B cell (primary cell): ENCODE results near the gene MOSPD2. TPM values are rescaled to one million over a fixed set of nuclear protein-coding genes. Genes with fewer than 3 reads are reported as not detected.

Experiments
- ATAC-seq: fragments of 200-7000 bp; cut with Tn5 transposase; one replicate; pipeline ENCODE4 v1.10.0; 2021; ENCODE audit warnings: low read depth, mild to moderate bottlenecking, moderate number of reproducible peaks, moderate library complexity
- CTCF ChIA-PET: fragments of 350-600 bp; sonication (Branson Sonifier 250); formaldehyde crosslinking; loops from one replicate; lab custom pipeline; 2021; ENCODE audit warnings: antibody characterized with exemption, inconsistent platforms; lab: Charles Lee
- POLR2A ChIA-PET: fragments of 350-600 bp; sonication (Branson Sonifier 250); formaldehyde crosslinking; loops from one replicate; lab custom pipeline; 2021; ENCODE audit warnings: antibody characterized with exemption; lab: Charles Lee
- DNase-seq: peaks from one replicate; pipeline ENCODE4 v3.0.0; 2013
- H2AFZ ChIP-seq: 2 replicates; pipeline ENCODE4 v1.6.1; 2012; ENCODE audit warnings: mild to moderate bottlenecking, low read depth, low read length; ENCODE audit not compliant: insufficient read depth, poor library complexity, severe bottlenecking
- H3K27ac ChIP-seq, 2 donors: 1 replicate in 1 of 2; 2 replicates in 1 of 2; pipeline ENCODE4 v1.5.1; 2012 to 2013; ENCODE audit warnings: low read length in 2 of 2, mild to moderate bottlenecking in 2 of 2, moderate library complexity in 1 of 2
- H3K27me3 ChIP-seq, 4 experiments: fragments of 200-600 bp in 1 of 4; sonication (generic) in 1 of 4; replicated peaks in 1 of 4; 1 replicate in 2 of 4; 2 replicates in 2 of 4; pipeline versions ENCODE4 v1.6.1 to v1.7.0; 2013 to 2016; ENCODE audit warnings: low read length in 3 of 4, mild to moderate bottlenecking in 2 of 4, mixed read lengths in 1 of 4, moderate library complexity in 1 of 4; ENCODE audit not compliant: insufficient read depth in 4 of 4, control insufficient read depth in 3 of 4; ENCODE audit errors: control extremely low read depth in 1 of 4
- H3K36me3 ChIP-seq, 2 experiments: replicated peaks in 1 of 2; 1 replicate in 1 of 2; 2 replicates in 1 of 2; pipeline versions ENCODE4 v1.6.1 to v1.7.1; 2013; ENCODE audit warnings: low read length in 1 of 2; ENCODE audit not compliant: insufficient read depth in 2 of 2, control insufficient read depth in 1 of 2; ENCODE audit errors: control extremely low read depth in 1 of 2, extremely low read depth in 1 of 2
- H3K4me1 ChIP-seq, 2 donors: fragments of 200-600 bp in 1 of 2; sonication (generic) in 1 of 2; 1 replicate in 1 of 2; 2 replicates in 1 of 2; pipeline versions ENCODE4 v1.5.1 to v1.6.1; 2013 to 2017; ENCODE audit warnings: low read length in 2 of 2; ENCODE audit not compliant: control insufficient read depth in 2 of 2, insufficient read depth in 2 of 2
- H3K4me2 ChIP-seq: replicated peaks from 2 replicates; pipeline ENCODE3; 2012; ENCODE audit warnings: mild to moderate bottlenecking, low read depth, low read length; ENCODE audit not compliant: poor library complexity, severe bottlenecking
- H3K4me3 ChIP-seq, 5 experiments: fragments of 200-600 bp in 1 of 5; sonication (generic) in 1 of 5; 1 replicate in 3 of 5; 2 replicates in 2 of 5; pipeline versions ENCODE4 v1.5.1 to v1.7.0; 2011 to 2016; ENCODE audit warnings: low read length in 4 of 5, mild to moderate bottlenecking in 4 of 5, low read depth in 2 of 5, control low read depth in 1 of 5, moderate library complexity in 1 of 5; ENCODE audit not compliant: insufficient read depth in 1 of 5; ENCODE audit errors: control extremely low read depth in 1 of 5, extremely low read depth in 1 of 5
- H3K79me2 ChIP-seq: fragments of 200-600 bp; sonication (generic); one replicate; pipeline ENCODE4 v1.6.0; 2016; ENCODE audit warnings: low read length; ENCODE audit not compliant: control insufficient read depth, insufficient read depth
- H3K9ac ChIP-seq: fragments of 200-600 bp; sonication (generic); 2 replicates; pipeline ENCODE4 v1.6.1; 2017; ENCODE audit warnings: mild to moderate bottlenecking, low read length, moderate library complexity
- H3K9me3 ChIP-seq, 3 donors: one replicate each; pipeline versions ENCODE4 v1.6.1 to v1.7.1; 2013; ENCODE audit warnings: low read length in 2 of 3; ENCODE audit not compliant: control insufficient read depth in 2 of 3, insufficient read depth in 1 of 3; ENCODE audit errors: control extremely low read depth in 1 of 3
- H4K20me1 ChIP-seq: 2 replicates; pipeline ENCODE4 v1.6.0; 2012; ENCODE audit warnings: mild to moderate bottlenecking, low read length; ENCODE audit not compliant: insufficient read depth, control insufficient read depth, poor library complexity, severe bottlenecking
- H3K27ac Mint-ChIP-seq: one replicate; pipeline ENCODE4 v1.8.0; 2021; ENCODE audit warnings: mixed read lengths
- H3K27me3 Mint-ChIP-seq: one replicate; pipeline ENCODE4 v1.8.0; 2021; ENCODE audit warnings: mixed read lengths
- H3K4me1 Mint-ChIP-seq: one replicate; pipeline ENCODE4 v1.8.0; 2021; ENCODE audit warnings: mixed read lengths
- H3K4me3 Mint-ChIP-seq: one replicate; pipeline ENCODE4 v1.8.0; 2021; ENCODE audit warnings: mixed read lengths
- H3K9me3 Mint-ChIP-seq: one replicate; pipeline ENCODE4 v1.8.0; 2022; ENCODE audit warnings: mixed read lengths; ENCODE audit not compliant: insufficient read depth
- EZH2 ChIP-seq: IDR thresholded peaks from 2 replicates; pipeline ENCODE4 v1.6.1; 2012; ENCODE audit warnings: borderline replicate concordance, low read depth, mild to moderate bottlenecking, moderate library complexity, low read length; ENCODE audit not compliant: insufficient read depth, poor library complexity, severe bottlenecking
- WGBS: methylation state at CpG from one replicate; pipeline ENCODE4 v1.1.5; 2013; ENCODE audit warnings: missing lambda C conversion rate; ENCODE audit not compliant: insufficient coverage; 5-methylcytosine and 5-hydroxymethylcytosine counted together
- intact Hi-C: fragments of 100-400 bp; cut with micrococcal nuclease; formaldehyde crosslinking; loops from one replicate; pipeline ENCODE4 v1.10.0; 2022
- polyA plus RNA-seq: library from polyadenylated mRNA; depleted of rRNA; stranded (reverse); fragments of >200 nt; gene quantifications from 2 replicates; pipeline ENCODE4 v1.2.3, GENCODE V29; 2012
- total RNA-seq, 2 donors: library from RNA; stranded (reverse); fragments of 120-200 nt in 1 of 2; gene quantifications; 1 replicate in 1 of 2; 2 replicates in 1 of 2; pipeline versions ENCODE4 v1.2.3 to v1.2.4, GENCODE V29; 2013 to 2022
- TF ChIP-seq, protein P1 (sequence below): fragments of 200-600 bp; IDR thresholded peaks from one replicate; pipeline ENCODE4 v1.8.0; 2022; ENCODE audit warnings: antibody characterized with exemption, mild to moderate bottlenecking

MOSPD2 gene
- total and polyA plus RNA-seq, 2 donors (not counting 1 experiment from before 2014, with no cell fraction given) = 5.2 to 23.1 TPM

DNA sequence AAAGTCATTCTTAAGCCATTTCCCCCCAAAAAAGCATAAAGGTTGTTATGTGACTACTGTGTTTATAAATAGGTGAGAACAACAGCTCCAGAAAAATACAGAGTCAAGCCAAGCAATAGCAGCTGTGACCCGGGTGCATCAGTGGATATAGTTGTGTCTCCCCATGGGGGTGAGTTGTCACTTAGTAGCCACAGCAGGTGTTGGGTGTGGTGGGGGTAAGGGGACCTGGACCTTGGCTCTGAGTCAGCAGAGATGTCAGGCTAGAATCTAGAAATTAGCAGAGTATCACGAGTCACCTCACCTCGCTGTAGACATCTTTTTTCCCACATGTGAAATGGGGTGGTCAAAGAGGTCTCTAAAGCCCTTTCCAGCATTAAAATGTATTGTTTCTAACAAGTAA, 42.4 kb downstream of the MOSPD2 start:
- Mint-ChIP-seq H3K27ac (no peak overlapping the region), H3K4me1 (no peaks in the 10 kb centered on the region), H3K27me3 (no peaks in the 10 kb centered on the region), H3K9me3 (no peaks in the 10 kb centered on the region), H3K4me3 (no peak overlapping the region)
- H3K79me2 ChIP-seq = no peaks in the 10 kb centered on the region
- peaks cover 0 to 31% of the 10 kb centered on the region in 2 experiments for H3K36me3 ChIP-seq
- no peak overlapping the region for H2AFZ ChIP-seq
- no peaks in the 10 kb centered on the region for H3K9me3 ChIP-seq
- ATAC-seq (no peak), DNase-seq (no peak)
- no peak overlapping the region for H3K9ac ChIP-seq
- H3K27me3 ChIP-seq = no peaks in the 10 kb centered on the region
- TF ChIP-seq, protein P1, sequence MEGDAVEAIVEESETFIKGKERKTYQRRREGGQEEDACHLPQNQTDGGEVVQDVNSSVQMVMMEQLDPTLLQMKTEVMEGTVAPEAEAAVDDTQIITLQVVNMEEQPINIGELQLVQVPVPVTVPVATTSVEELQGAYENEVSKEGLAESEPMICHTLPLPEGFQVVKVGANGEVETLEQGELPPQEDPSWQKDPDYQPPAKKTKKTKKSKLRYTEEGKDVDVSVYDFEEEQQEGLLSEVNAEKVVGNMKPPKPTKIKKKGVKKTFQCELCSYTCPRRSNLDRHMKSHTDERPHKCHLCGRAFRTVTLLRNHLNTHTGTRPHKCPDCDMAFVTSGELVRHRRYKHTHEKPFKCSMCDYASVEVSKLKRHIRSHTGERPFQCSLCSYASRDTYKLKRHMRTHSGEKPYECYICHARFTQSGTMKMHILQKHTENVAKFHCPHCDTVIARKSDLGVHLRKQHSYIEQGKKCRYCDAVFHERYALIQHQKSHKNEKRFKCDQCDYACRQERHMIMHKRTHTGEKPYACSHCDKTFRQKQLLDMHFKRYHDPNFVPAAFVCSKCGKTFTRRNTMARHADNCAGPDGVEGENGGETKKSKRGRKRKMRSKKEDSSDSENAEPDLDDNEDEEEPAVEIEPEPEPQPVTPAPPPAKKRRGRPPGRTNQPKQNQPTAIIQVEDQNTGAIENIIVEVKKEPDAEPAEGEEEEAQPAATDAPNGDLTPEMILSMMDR = no peak
- TF ChIP-seq EZH2 = no peak
- intact Hi-C loops = no loop called here
- H3K4me1 ChIP-seq = no peaks in the 10 kb centered on the region
- CTCF ChIA-PET = no interaction called here
- H3K27ac ChIP-seq = no peak overlapping the region
- no peaks in the 10 kb centered on the region for H4K20me1 ChIP-seq
- no peak overlapping the region for H3K4me3 ChIP-seq
- no CpG with 5 or more reads among the region's 3 CpGs for WGBS
- POLR2A ChIA-PET = no interaction called here
- no peak overlapping the region for H3K4me2 ChIP-seq

DNA sequence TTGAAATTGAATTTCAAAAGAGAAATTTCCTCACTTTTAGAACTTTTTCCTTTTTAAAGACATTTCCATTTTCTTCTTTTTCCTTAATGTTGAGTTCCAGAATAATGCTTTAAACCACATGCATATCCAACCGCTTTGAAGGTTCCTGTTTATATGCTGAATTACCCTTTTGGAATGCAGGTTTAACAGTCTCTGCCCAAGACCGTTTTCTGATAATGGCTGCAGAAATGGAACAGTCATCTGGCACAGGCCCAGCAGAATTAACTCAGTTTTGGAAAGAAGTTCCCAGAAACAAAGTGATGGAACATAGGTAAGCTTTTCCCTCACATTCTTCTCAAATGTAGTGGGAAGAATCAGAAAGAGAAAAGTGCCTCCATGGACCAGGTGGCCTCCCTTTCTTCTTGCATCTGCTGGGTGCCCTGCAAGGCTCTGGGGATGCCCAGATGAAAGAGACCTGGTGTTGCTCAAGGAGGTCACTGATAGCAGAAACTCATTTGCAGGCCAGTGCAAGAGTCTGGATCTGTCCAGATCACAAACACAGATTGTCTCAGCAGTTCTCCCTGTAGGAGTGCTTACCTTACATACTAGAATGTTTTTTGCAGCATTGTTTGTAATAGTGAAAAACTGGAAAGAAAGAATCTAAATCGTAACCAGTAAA, 42.9 kb downstream of the MOSPD2 start:
- ChIA-PET POLR2A (no interaction called here), CTCF (no interaction called here)
- DNase-seq (no peak), ATAC-seq (no peak)
- no peak overlapping the region for H3K4me3 Mint-ChIP-seq
- H3K27me3 Mint-ChIP-seq = no peaks in the 10 kb centered on the region
- H3K4me3 ChIP-seq = no peak overlapping the region
- no peaks in the 10 kb centered on the region for H3K79me2 ChIP-seq
- no peak overlapping the region for H3K27ac ChIP-seq
- no peak overlapping the region for H3K9ac ChIP-seq
- no peaks in the 10 kb centered on the region for H3K4me1 Mint-ChIP-seq
- no peak overlapping the region for H2AFZ ChIP-seq
- H3K9me3 Mint-ChIP-seq = no peaks in the 10 kb centered on the region
- no peaks in the 10 kb centered on the region for H3K4me1 ChIP-seq
- peaks cover 0 to 29% of the 10 kb centered on the region in 2 experiments for H3K36me3 ChIP-seq
- no peak overlapping the region for H3K27ac Mint-ChIP-seq
- intact Hi-C loops = no loop called here
- no peaks in the 10 kb centered on the region for H3K9me3 ChIP-seq
- no CpG with 5 or more reads among the region's 3 CpGs for WGBS
- H4K20me1 ChIP-seq = no peaks in the 10 kb centered on the region
- no peak overlapping the region for H3K4me2 ChIP-seq
- TF ChIP-seq, protein P1 = no peak
- no peak for TF ChIP-seq EZH2
- H3K27me3 ChIP-seq = no peaks in the 10 kb centered on the region
